BLaER1 (cell line): Measurements from ENCODE around the gene RNF146.
"Not testable (repeated sequence)": the region's sequence is repeated elsewhere in the genome, so short reads cannot be mapped to it uniquely, and the experiment has no call there.

ENCODE experiments used
- H3K27ac ChIP-seq: shearing (Covaris generic); formaldehyde crosslinking; 2 replicates; pipeline ENCODE4 v1.8.1; 2022
- H3K27me3 ChIP-seq: shearing (Covaris generic); formaldehyde crosslinking; 2 replicates; pipeline ENCODE4 v1.8.1; 2022
- H3K36me3 ChIP-seq: shearing (Covaris generic); formaldehyde crosslinking; 2 replicates; pipeline ENCODE4 v1.8.1; 2022
- H3K4me1 ChIP-seq: shearing (Covaris generic); formaldehyde crosslinking; 2 replicates; pipeline ENCODE4 v1.8.1; 2022
- H3K4me2 ChIP-seq: shearing (Covaris generic); formaldehyde crosslinking; 2 replicates; pipeline ENCODE4 v1.8.1; 2022
- H3K4me3 ChIP-seq: shearing (Covaris generic); formaldehyde crosslinking; 2 replicates; pipeline ENCODE4 v1.8.1; 2022
- H3K9ac ChIP-seq: shearing (Covaris generic); formaldehyde crosslinking; 2 replicates; pipeline ENCODE4 v1.8.1; 2022
- H3K9me3 ChIP-seq: shearing (Covaris generic); formaldehyde crosslinking; 2 replicates; pipeline ENCODE4 v1.8.1; 2022
- H4K20me1 ChIP-seq: shearing (Covaris generic); formaldehyde crosslinking; 2 replicates; pipeline ENCODE4 v1.8.1; 2022
- Cebpa-rat ChIP-seq: shearing (Covaris generic); IDR thresholded peaks from 2 replicates; pipeline ENCODE4 v1.8.1; 2022

The RNF146 gene

DNA sequence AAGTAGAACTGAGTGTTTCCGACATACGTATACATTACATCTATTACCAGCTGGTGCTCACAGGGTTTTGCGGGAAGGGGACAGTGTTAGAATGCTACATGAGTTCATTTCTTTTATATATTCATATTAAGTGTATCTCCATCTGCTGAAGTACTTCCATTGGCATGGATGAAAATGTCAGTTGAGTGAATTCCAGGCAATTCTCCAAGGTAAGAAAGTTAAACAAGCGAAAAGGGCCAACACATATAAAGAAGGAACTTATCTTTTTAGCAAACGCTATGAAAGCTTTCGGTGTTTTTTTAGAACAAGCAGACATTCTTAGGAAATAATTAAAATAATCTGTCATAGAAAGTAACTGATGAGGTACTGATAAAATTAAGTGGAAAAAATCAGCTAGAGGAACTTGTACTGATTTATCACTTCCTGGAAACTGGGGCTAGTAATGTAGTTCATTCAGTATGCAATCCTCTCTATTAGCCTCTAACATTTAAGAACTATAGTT lies 34.6 kb downstream of the RNF146 start:
- no peak overlapping the region for H3K9ac ChIP-seq
- H3K4me3 ChIP-seq: no peak overlapping the region
- no peak overlapping the region for H3K4me2 ChIP-seq
- H3K27ac ChIP-seq: no peak overlapping the region
- peaks cover 9% of the 10 kb centered on the region for H3K4me1 ChIP-seq
- TF ChIP-seq Cebpa-rat: no peak
- H3K27me3 ChIP-seq: no peaks in the 10 kb centered on the region
- peaks cover 9% of the 10 kb centered on the region for H3K9me3 ChIP-seq
- peaks cover 69% of the 10 kb centered on the region for H4K20me1 ChIP-seq
- peaks cover 51% of the 10 kb centered on the region for H3K36me3 ChIP-seq

DNA sequence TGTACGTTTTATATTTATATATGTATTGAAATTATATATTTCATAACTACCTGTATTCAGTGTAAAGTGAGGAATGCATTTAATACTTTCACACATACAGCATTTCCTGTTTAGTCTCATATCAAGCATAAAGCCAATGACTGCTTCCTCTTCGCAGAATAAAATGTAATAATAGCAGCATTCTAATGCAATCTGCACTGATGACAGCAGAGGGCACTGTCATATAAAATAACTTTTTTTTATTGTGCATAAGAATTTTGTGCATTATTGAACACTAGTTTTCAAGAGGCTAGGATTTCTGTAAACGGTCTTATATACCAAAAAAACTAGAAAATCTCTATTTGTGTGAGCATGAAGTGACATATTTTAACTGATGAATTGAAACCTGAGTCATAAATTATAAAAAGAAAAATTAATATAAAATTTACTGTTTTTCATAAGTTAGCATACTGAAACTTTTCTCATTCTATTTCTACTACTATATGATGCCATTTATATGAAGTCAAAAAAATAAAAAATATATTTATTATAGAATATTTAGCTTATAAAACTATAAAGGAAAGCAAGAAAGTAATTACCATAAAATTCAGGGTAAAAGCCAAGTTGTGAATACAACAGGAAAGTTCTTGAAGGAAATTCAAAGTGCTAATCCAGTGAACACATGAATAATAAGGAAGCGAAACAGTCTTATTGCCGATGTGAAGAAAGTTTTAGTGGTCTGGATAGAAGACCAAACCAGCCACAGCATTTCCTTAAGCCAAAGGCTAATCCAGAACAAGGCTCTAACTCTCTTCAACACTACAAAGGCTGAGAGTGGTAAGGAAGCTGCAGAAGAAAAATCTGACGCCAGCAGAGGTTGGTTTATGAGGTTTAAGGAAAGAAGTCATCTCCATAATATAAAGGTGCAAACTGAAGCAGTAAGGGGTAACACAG lies 36.3 kb downstream of the RNF146 start:
- peaks cover 9% of the 10 kb centered on the region for H3K4me1 ChIP-seq
- H3K27ac ChIP-seq: no peak overlapping the region
- no peaks in the 10 kb centered on the region for H3K27me3 ChIP-seq
- TF ChIP-seq Cebpa-rat: no peak
- peaks cover 50% of the 10 kb centered on the region for H3K36me3 ChIP-seq
- H3K4me3 ChIP-seq: no peak overlapping the region
- peaks cover 20% of the 10 kb centered on the region for H3K9me3 ChIP-seq
- H3K9ac ChIP-seq: no peak overlapping the region
- H3K4me2 ChIP-seq: no peak overlapping the region
- H4K20me1 ChIP-seq: peaks cover 57% of the 10 kb centered on the region

DNA sequence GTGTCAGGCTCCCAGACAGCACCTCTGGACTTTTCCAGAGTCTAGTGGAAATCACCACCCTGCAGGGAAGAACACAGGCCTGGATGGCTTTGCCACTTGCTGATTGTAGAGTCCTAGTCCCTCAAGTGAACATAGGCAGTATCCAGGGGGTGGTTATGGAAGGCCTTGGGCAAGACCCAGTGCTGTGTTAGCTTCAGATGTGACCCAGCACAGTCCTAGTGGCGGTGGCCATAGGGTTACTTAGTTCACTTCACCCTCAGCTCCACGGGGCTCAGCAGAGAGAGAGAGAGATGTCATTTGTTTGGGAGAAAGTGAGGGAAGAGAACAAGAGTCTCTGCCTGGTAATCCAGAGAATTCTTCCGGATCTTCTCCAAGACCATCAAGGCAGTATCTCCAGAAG lies 37.3 kb downstream of the RNF146 start:
- peaks cover 29% of the 10 kb centered on the region for H3K9me3 ChIP-seq
- peaks cover 56% of the 10 kb centered on the region for H4K20me1 ChIP-seq
- TF ChIP-seq Cebpa-rat: no peak
- peaks cover 49% of the 10 kb centered on the region for H3K36me3 ChIP-seq
- no peak overlapping the region for H3K4me2 ChIP-seq
- peaks cover 9% of the 10 kb centered on the region for H3K4me1 ChIP-seq
- no peak overlapping the region for H3K4me3 ChIP-seq
- H3K9ac ChIP-seq: no peak overlapping the region
- H3K27ac ChIP-seq: no peak overlapping the region
- H3K27me3 ChIP-seq: no peaks in the 10 kb centered on the region

DNA sequence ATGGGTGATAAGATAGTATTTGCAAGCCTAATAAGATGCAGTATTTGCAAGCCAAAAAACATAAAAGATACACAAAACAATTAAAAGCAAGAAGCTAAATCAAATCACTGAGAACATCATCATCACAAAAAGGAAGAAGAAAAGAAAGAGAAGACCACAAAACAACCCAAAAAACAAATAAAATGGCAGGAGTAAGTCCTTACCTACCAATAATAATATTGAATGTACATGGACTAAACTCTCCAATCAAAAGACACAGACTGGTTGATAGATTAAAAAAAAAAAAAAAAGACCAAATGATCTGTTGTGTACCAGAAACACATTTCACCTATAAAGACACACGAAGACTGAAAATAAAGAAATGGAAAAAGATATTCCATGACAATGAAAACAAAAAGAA lies 39.1 kb downstream of the RNF146 start:
- H3K4me3 ChIP-seq: no peak overlapping the region
- peaks cover 39% of the 10 kb centered on the region for H3K9me3 ChIP-seq
- no peak overlapping the region for H3K9ac ChIP-seq
- H3K27ac ChIP-seq: no peak overlapping the region
- H3K27me3 ChIP-seq: no peaks in the 10 kb centered on the region
- no peak overlapping the region for H3K4me2 ChIP-seq
- peaks cover 9% of the 10 kb centered on the region for H3K4me1 ChIP-seq
- no peak for TF ChIP-seq Cebpa-rat
- H4K20me1 ChIP-seq: peaks cover 43% of the 10 kb centered on the region
- peaks cover 55% of the 10 kb centered on the region for H3K36me3 ChIP-seq

DNA sequence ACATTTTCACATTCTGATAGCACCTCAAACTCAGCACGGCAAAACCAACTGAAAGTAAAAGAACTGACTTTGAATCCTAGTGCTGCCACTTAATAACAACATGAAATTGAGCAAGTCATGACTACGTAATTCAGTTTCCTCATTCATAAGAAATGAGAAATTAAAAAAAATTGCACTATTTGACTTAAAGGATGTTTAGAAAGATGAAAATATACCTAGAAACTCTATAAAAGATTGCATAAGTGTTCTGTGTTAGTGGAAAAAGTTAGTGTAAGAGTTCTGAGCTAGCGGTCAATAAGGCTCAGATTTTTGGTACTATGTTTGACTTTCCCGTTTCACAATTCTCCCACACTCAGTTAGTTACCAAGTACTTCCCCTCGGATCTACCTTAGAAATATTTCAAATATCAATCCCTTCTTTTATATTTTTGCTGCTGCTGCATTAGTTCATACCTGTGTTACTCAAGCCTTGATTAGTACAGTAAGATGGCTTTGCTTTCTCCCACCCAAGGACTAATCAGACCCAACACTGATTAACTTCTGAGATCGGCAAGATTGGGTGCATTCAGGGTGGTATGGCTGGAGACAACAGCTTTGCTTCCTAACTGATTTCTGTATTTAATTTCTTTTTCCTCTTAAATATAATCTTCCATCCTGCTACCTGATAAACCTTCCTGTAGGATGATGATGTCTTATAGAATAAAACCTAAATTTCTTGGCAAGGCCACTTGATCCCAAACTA lies 50.9 kb downstream of the RNF146 start:
- no peak overlapping the region for H3K4me3 ChIP-seq
- H3K27me3 ChIP-seq: no peaks in the 10 kb centered on the region
- H3K9me3 ChIP-seq: no peaks in the 10 kb centered on the region
- peaks cover 66% of the 10 kb centered on the region for H3K36me3 ChIP-seq
- no peaks in the 10 kb centered on the region for H3K4me1 ChIP-seq
- H4K20me1 ChIP-seq: peaks cover 36% of the 10 kb centered on the region; the same call in 1 of the 2 replicates
- H3K27ac ChIP-seq: no peak overlapping the region
- no peak for TF ChIP-seq Cebpa-rat
- H3K9ac ChIP-seq: no peak overlapping the region
- no peak overlapping the region for H3K4me2 ChIP-seq

DNA sequence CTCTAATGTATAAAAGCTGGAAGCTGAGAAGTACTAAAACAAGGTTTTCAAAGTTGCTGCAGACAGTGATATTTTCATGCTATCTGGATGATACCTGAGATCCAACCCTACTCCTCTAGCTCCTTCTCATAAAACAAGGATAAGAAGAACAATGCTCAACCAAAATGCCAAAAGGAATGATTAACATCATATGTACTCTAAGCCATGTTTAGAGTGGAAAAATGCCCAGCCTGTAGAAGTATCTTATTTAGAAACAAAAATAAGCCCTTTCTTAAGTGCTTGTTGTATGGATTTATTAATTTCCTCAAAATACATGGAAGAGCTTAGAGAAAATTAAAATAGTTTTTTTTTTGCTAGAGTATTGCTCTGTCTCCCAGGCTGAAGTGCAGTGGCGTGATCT lies 53.0 kb downstream of the RNF146 start:
- H4K20me1 ChIP-seq: peaks cover 36% of the 10 kb centered on the region; the same call in 1 of the 2 replicates
- no peaks in the 10 kb centered on the region for H3K4me1 ChIP-seq
- H3K9ac ChIP-seq: no peak overlapping the region
- no peak for TF ChIP-seq Cebpa-rat
- H3K4me2 ChIP-seq: no peak overlapping the region
- H3K4me3 ChIP-seq: no peak overlapping the region
- H3K36me3 ChIP-seq: peaks cover 62% of the 10 kb centered on the region
- no peaks in the 10 kb centered on the region for H3K27me3 ChIP-seq
- no peak overlapping the region for H3K27ac ChIP-seq
- no peaks in the 10 kb centered on the region for H3K9me3 ChIP-seq

DNA sequence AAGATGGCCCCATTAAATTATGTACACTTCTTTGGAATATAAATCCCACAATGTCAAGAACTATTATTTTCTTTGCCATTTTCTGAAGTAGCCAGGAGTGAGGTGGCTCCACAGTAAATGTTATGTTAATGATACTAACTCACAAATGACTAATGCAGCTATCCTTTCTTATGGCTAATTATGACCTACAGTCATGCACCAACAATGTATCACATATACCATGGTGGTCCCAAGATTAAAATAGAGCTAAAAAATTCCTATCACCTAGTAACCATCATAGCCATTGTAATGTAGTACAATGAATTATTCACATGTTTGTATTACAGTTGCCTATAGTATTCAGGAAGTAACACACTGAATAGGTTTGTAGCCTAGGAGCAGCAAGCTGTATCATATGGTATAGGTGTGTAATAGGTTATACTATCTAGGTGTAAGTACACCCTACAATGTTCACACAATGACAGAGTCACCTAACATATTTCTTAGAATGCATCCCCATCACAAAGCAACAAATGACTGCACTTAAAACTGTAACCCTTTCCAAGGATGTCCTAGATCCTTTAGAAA lies 61.5 kb downstream of the RNF146 start:
- H3K27ac ChIP-seq: no peak overlapping the region

DNA sequence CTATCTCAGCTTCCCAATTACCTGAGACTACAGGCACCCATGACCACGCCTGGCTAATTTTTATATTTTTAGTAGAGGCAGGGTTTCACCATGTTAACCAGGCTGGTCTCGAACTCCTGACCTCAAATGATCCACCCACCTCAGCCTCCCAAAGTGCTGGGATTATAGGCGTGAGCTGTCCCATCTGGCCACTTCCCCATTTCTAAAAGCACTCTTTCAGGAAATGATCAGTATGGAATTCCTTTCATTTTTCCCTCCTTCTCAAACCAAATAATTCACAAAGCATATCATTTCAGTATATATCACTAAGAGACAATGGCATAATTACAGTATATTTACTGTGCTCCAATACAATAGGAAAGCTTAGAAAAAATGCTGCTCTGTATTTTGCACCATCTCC lies 64.6 kb downstream of the RNF146 start:
- H3K4me2 ChIP-seq, H3K27me3 ChIP-seq, H3K4me3 ChIP-seq, H3K9ac ChIP-seq, H3K27ac ChIP-seq, H3K9me3 ChIP-seq: not testable (repeated sequence)
- Histone ChIP-seq H4K20me1 (peaks cover 56% of the 10 kb centered on the region), H3K4me1 (peaks cover 15% of the 10 kb centered on the region), H3K36me3 (peaks cover 52% of the 10 kb centered on the region)

More for the DNA sequence above, 61.5 kb downstream of the RNF146 start:
- no peak overlapping the region for H3K4me3 ChIP-seq
- H4K20me1 ChIP-seq: peaks cover 26% of the 10 kb centered on the region; the same call in 1 of the 2 replicates
- H3K36me3 ChIP-seq: peaks cover 77% of the 10 kb centered on the region
- no peak overlapping the region for H3K4me2 ChIP-seq
- H3K9ac ChIP-seq: no peak overlapping the region
- no peaks in the 10 kb centered on the region for H3K4me1 ChIP-seq
- no peaks in the 10 kb centered on the region for H3K9me3 ChIP-seq
- no peaks in the 10 kb centered on the region for H3K27me3 ChIP-seq
- TF ChIP-seq Cebpa-rat: no peak

DNA sequence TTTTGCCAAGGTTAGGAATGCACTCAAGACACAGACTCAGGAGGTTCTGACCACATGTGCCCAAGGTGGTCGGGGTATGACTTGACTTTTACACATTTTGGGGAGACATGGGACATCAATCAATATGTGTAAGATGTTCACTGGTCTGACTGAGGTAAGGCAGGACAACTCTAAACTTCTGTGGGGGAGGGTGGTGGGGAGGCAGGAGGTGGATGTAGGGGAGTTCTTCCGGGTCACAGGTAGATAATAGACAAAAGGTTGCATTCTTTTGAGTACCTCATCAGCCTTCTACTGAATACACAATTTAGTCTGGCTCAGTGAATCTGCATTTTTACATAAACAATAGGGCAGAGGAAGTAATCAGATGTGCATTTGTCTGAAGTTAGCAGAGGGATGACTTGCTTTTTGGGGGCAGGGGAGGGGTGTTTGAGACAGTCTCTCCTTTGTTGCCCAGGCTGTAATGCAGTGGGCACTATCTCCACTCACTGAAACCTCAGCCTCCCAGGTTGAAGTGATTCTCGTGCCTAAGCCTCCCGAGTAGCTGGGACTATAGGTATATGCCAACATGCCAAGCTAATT lies 65.8 kb downstream of the RNF146 start:
- Histone ChIP-seq H3K4me1 (peaks cover 15% of the 10 kb centered on the region), H3K27me3 (no peaks in the 10 kb centered on the region), H3K27ac (no peak overlapping the region), H3K4me3 (no peak overlapping the region), H3K9me3 (no peaks in the 10 kb centered on the region), H3K36me3 (peaks cover 40% of the 10 kb centered on the region), H3K4me2 (no peak overlapping the region), H3K9ac (no peak overlapping the region), H4K20me1 (peaks cover 68% of the 10 kb centered on the region)
- TF ChIP-seq Cebpa-rat: no peak
